GM23248 (cell line): ENCODE data around the gene PEX11B. TPM values are rescaled to one million over a fixed set of nuclear protein-coding genes. Genes with fewer than 3 reads are reported as not detected.

ENCODE experiments used
- DNase-seq: peaks from one replicate; pipeline ENCODE4 v3.0.0-alpha.2; 2015
- H2AFZ ChIP-seq: fragments of 200-600 bp; sonication (generic); 2 replicates; pipeline ENCODE4 v1.6.1; 2016; ENCODE audit warnings: antibody characterized with exemption
- H3F3A ChIP-seq: fragments of 200-600 bp; sonication (generic); 2 replicates; pipeline ENCODE4 v1.6.1; 2016; ENCODE audit warnings: mild to moderate bottlenecking, antibody characterized with exemption, mixed run types; ENCODE audit not compliant: insufficient read depth
- H3K27ac ChIP-seq: fragments of 200-600 bp; sonication (generic); 2 replicates; pipeline ENCODE4 v1.5.1; 2016; ENCODE audit warnings: mild to moderate bottlenecking
- H3K27me3 ChIP-seq: fragments of 200-600 bp; sonication (generic); replicated peaks from 2 replicates; pipeline ENCODE4 v1.6.1; 2016; ENCODE audit warnings: mild to moderate bottlenecking; ENCODE audit not compliant: insufficient read depth
- H3K36me3 ChIP-seq: fragments of 200-600 bp; sonication (generic); 2 replicates; pipeline ENCODE4 v1.6.1; 2016; ENCODE audit warnings: low read depth, mild to moderate bottlenecking
- H3K4me1 ChIP-seq: fragments of 200-600 bp; sonication (generic); 2 replicates; pipeline ENCODE4 v1.6.1; 2016; ENCODE audit warnings: mild to moderate bottlenecking; ENCODE audit not compliant: insufficient read depth
- H3K4me2 ChIP-seq: fragments of 200-600 bp; sonication (generic); one replicate; pipeline ENCODE4 v1.6.1; 2016; ENCODE audit warnings: mild to moderate bottlenecking; ENCODE audit not compliant: unreplicated experiment
- H3K4me3 ChIP-seq: fragments of 200-600 bp; sonication (generic); 2 replicates; pipeline ENCODE4 v1.5.1; 2016; ENCODE audit warnings: mild to moderate bottlenecking
- H3K79me2 ChIP-seq: fragments of 200-600 bp; sonication (generic); 2 replicates; pipeline ENCODE4 v1.6.1; 2016; ENCODE audit warnings: mild to moderate bottlenecking; ENCODE audit not compliant: insufficient read depth
- H3K9ac ChIP-seq: fragments of 200-600 bp; sonication (generic); 2 replicates; pipeline ENCODE4 v1.6.1; 2016; ENCODE audit warnings: mild to moderate bottlenecking
- H3K9me2 ChIP-seq: fragments of 200-600 bp; sonication (generic); 2 replicates; pipeline ENCODE4 v1.6.1; 2016; ENCODE audit warnings: mixed run types, mild to moderate bottlenecking, moderate library complexity; ENCODE audit not compliant: insufficient read depth
- H3K9me3 ChIP-seq: fragments of 200-600 bp; sonication (generic); one replicate; pipeline ENCODE4 v1.6.1; 2017; ENCODE audit warnings: low read depth
- H4K20me1 ChIP-seq: fragments of 200-600 bp; sonication (generic); 2 replicates; pipeline ENCODE4 v1.6.0; 2016; ENCODE audit not compliant: insufficient read depth
- EZH2 ChIP-seq: fragments of 200-600 bp; sonication (generic); IDR thresholded peaks from 2 replicates; pipeline ENCODE4 v1.6.1; 2018; ENCODE audit warnings: antibody characterized with exemption, mild to moderate bottlenecking; ENCODE audit not compliant: insufficient read depth, poor library complexity, severe bottlenecking
- EZH2phosphoT487 ChIP-seq: fragments of 200-600 bp; sonication (generic); IDR thresholded peaks from 2 replicates; pipeline ENCODE4 v1.6.1; 2018; ENCODE audit warnings: antibody characterized with exemption, moderate library complexity, mild to moderate bottlenecking, low read depth; ENCODE audit not compliant: insufficient read depth
- WGBS, 2 experiments: methylation state at CpG; one replicate each; pipeline ENCODE4 v1.1.6; 2015 to 2017; ENCODE audit warnings: low lambda C conversion rate in 2 of 2, low coverage in 1 of 2; ENCODE audit errors: missing lambda C conversion rate in 2 of 2; 5-methylcytosine and 5-hydroxymethylcytosine counted together
- in situ Hi-C: fragments of 300-500 bp; cut with MboI; formaldehyde crosslinking; loops from 2 replicates; pipeline ENCODE4 v1.15.0; 2020
- polyA plus RNA-seq: library from polyadenylated mRNA; unstranded; fragments of >200 nt; fragmentation: Nextera tagmentation; extraction: Ambion mirVana; gene quantifications from 2 replicates; pipeline ENCODE4 v1.2.1, GENCODE V29; 2016
- total RNA-seq: library from RNA; depleted of rRNA; stranded (reverse); fragments of >200 nt; shearing (Covaris generic); gene quantifications from 2 replicates; pipeline ENCODE4 v1.2.3, GENCODE V29; 2014

PEX11B gene
- total and polyA plus RNA-seq, 2 experiments from 2014 or later = 32.2 to 37.1 TPM

- Histone ChIP-seq H3K79me2 (peaks cover 92% of the 10 kb centered on the region), H3K9ac (no peak overlapping the region), H3K27me3 (no peaks in the 10 kb centered on the region), H4K20me1 (no peaks in the 10 kb centered on the region), H3K4me2 (no peak overlapping the region), H2AFZ (no peak overlapping the region), H3K4me3 (no peak overlapping the region), H3K36me3 (peaks cover 12% of the 10 kb centered on the region; the same call in 1 of the 2 replicates), H3K4me1 (peaks cover 4% of the 10 kb centered on the region; the same call in 1 of the 2 replicates), H3K9me3 (no peaks in the 10 kb centered on the region), H3K9me2 (no peaks in the 10 kb centered on the region), H3F3A (0 out of 2 replicates have a peak, but pooled peaks cover 3% of the 10 kb centered on the region), H3K27ac (no peak overlapping the region)
- in situ Hi-C loops = no loop called here
- no peak for TF ChIP-seq EZH2phosphoT487
- TF ChIP-seq EZH2 = no peak
- DNase-seq = no peak
- 75 to 76% methylated on average over 4 of the region's 4 CpGs for WGBS, 2 experiments
These were observed 29.0 kb upstream of the PEX11B start for GRCh38 chr1:145947551-145947950.

DNA sequence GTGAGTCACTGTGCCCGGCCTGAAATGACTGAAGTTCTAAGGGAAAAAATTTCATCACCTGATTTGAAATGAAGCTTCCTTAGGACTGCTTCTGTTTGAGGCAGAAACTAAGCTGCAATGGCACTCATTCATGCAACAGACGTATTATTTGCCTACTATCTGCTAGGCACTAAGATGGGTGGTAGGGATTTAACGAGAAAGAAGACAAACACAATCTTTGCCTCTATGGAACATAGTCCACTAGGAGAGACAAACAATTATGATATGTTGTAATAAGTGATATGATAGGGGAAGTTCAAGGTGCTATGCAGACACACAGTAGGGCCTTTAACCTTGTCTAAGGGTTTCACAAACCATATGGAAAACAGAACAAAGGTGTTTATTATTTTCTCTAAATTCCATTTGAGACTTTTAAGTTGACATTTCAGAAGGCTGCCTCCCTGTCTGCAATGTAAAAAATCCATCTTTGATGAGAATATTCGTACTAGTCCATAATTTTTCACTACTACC, 28.0 kb upstream of the PEX11B start:
- H3K4me3 ChIP-seq = no peak overlapping the region
- H3K9me3 ChIP-seq = no peaks in the 10 kb centered on the region
- peaks cover 12% of the 10 kb centered on the region; the same call in 1 of the 2 replicates for H3K36me3 ChIP-seq
- no peaks in the 10 kb centered on the region for H3K27me3 ChIP-seq
- no peak overlapping the region for H3K4me2 ChIP-seq
- peaks cover 4% of the 10 kb centered on the region; the same call in 1 of the 2 replicates for H3K4me1 ChIP-seq
- no peak for DNase-seq
- H4K20me1 ChIP-seq = no peaks in the 10 kb centered on the region
- H3F3A ChIP-seq = 0 out of 2 replicates have a peak, but pooled peaks cover 4% of the 10 kb centered on the region
- WGBS, 2 experiments = 82 to 85% methylated on average over 4 of the region's 4 CpGs
- H2AFZ ChIP-seq = no peak overlapping the region
- no peaks in the 10 kb centered on the region for H3K9me2 ChIP-seq
- H3K79me2 ChIP-seq = peaks cover 86% of the 10 kb centered on the region
- in situ Hi-C loops = no loop called here
- TF ChIP-seq EZH2phosphoT487 (no peak), EZH2 (no peak)
- no peak overlapping the region for H3K9ac ChIP-seq
- no peak overlapping the region for H3K27ac ChIP-seq

GRCh38 chr1:145944532-145944931, 26.0 kb upstream of the PEX11B start:
- H3K27me3 ChIP-seq = no peaks in the 10 kb centered on the region
- H3K9me2 ChIP-seq = no peaks in the 10 kb centered on the region
- H3K4me2 ChIP-seq = no peak overlapping the region
- H3K36me3 ChIP-seq = peaks cover 16% of the 10 kb centered on the region; the same call in 1 of the 2 replicates
- H4K20me1 ChIP-seq = no peaks in the 10 kb centered on the region
- 0 out of 2 replicates have a peak, but pooled peaks cover 4% of the 10 kb centered on the region for H3F3A ChIP-seq
- no peak overlapping the region for H3K27ac ChIP-seq
- no peak for TF ChIP-seq EZH2phosphoT487
- no peak for TF ChIP-seq EZH2
- no peak overlapping the region for H3K4me3 ChIP-seq
- in situ Hi-C loops = no loop called here
- WGBS, 2 experiments = 94 to 98% methylated on average over 3 of the region's 3 CpGs
- H2AFZ ChIP-seq = no peak overlapping the region
- H3K9ac ChIP-seq = no peak overlapping the region
- no peak for DNase-seq
- peaks cover 77% of the 10 kb centered on the region for H3K79me2 ChIP-seq
- peaks cover 4% of the 10 kb centered on the region; the same call in 1 of the 2 replicates for H3K4me1 ChIP-seq
- no peaks in the 10 kb centered on the region for H3K9me3 ChIP-seq

DNA sequence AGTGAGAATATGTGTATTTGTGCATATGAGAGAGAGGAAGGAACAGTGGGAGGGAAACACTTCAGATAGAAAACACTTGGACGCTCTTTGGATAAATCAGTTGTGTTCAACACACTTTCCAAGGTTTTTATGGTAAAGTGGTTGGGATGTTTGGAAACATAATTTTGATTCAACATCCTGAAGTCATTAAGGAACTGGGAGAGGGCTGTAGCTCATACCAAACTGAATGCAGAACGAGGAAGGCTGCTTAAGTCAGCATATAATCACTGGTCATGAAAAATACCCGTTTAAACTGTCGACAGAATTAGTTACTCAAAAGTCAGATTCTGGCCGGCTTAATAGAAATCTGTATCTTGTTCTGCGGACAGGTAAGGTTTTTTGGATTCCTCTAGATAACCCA, 24.4 kb upstream of the PEX11B start:
- Histone ChIP-seq H4K20me1 (no peaks in the 10 kb centered on the region), H3F3A (0 out of 2 replicates have a peak, but pooled peaks cover 4% of the 10 kb centered on the region), H3K4me2 (peak overlapping the region; percentile 43), H3K4me1 (peaks cover 4% of the 10 kb centered on the region; the same call in 1 of the 2 replicates), H3K36me3 (peaks cover 16% of the 10 kb centered on the region; the same call in 1 of the 2 replicates), H2AFZ (peak overlapping the region; percentile 68), H3K27ac (peak overlapping the region; percentile 31), H3K79me2 (peaks cover 61% of the 10 kb centered on the region), H3K9me3 (no peaks in the 10 kb centered on the region), H3K9ac (peak overlapping the region; percentile 49), H3K27me3 (no peaks in the 10 kb centered on the region), H3K4me3 (0 out of 2 replicates have a peak overlapping the region, but pooled peaks have one; percentile 1), H3K9me2 (no peaks in the 10 kb centered on the region)
- no peak for TF ChIP-seq EZH2
- peak; percentile 36 for DNase-seq
- WGBS, 2 experiments = 11 to 14% methylated on average over 6 of the region's 6 CpGs
- in situ Hi-C loops = no loop called here
